ENCODE measurements around the gene HMX1.

HMX1 gene

DNA sequence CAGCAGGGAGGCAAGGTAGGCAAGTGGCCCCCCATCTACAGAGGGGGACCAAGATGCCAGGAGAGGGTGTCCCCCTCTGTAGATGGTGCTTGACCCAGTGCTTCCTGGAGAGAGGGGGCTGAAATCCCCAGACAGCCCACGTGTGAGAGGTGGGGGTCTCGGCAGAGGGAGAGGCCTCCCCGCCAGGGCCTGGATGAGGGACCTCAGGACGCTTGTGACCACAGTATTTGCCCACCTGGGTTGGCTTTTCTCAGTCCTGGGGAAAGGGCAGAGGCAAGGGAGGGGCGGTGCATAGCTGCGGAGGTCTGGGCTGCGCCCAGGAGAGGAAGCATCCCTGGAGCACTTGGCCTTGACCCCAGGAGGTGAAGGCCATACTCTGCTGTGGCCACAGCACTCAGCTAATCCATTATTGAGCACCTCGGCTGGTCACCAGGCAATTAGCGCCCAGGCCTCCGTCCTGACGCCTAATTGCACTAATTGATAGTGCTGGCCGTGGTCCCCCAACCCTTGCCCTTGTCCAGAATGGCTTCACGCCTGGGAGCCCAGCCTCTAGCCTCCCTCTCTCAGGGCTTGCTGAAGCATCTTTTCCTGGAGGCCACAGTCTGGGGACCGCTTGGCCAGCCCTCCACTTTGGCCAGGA, 30.7 kb downstream of the HMX1 start:
- DNase-seq (ENCODE audit: low spot score), result peak; percentile 36

DNA sequence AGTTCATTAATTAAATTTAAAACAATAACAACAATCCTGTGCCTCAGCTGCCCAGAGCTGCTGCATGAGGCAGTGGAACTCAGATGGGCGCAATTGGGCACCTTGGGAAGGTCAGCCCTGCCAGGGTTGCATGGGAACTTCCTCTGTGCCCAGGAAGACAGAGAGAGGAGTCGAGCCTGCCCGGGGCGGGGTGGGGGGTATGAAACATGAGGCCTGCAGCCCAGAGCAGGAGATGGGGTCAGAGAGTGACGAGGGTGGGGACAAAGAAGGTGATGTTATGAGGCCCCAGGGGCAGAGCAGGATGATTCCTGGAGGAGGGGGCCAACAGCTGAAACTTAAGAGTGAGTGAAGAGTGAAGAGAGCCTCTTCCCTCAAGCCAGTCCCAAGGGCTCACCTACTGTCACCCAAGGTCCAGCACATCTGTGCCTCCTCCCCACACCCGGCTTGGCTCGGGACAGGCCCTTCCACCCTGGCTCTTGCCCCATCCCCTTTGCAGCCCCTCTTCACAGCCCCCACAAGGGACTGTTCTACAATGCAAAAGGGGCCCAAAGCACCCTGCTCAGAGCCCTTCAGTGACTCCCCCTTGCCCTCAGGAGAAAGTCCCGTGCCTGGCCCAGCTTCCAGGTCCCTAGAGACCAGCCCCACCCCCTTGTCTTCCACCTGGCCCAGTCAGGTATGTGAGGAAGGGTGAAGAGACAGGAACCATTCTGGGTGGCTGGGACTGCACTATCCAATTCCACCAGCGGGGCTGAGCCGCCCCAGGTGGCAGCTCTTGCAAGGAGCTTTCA, 31.4 kb downstream of the HMX1 start:
- DNase-seq (ENCODE audit: low spot score), result peak; percentile 49

DNA sequence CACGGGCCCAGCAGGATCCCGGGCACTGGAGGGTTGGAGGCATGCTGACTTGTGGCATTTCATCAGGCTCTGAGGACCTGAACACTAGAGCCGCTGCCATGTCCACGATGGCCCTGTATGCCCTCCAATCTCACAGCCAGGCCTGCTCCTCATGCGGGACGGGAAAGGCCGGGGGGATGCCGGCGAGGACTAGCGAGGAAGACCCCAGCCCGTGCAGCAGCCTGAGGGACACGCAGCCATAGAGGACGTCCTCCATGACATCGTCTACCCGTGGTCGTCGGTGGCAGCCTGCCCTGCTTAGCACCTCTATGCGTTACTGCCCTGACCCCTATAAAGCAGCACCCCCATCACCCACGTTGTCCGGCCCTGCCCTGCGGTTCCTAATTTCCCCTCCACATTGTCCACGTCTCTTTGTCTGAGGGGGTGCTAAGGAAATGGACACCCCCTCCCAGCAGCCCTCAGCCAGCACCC, 32.6 kb downstream of the HMX1 start:
- DNase-seq (ENCODE audit: low spot score), result peak; percentile 41

DNA sequence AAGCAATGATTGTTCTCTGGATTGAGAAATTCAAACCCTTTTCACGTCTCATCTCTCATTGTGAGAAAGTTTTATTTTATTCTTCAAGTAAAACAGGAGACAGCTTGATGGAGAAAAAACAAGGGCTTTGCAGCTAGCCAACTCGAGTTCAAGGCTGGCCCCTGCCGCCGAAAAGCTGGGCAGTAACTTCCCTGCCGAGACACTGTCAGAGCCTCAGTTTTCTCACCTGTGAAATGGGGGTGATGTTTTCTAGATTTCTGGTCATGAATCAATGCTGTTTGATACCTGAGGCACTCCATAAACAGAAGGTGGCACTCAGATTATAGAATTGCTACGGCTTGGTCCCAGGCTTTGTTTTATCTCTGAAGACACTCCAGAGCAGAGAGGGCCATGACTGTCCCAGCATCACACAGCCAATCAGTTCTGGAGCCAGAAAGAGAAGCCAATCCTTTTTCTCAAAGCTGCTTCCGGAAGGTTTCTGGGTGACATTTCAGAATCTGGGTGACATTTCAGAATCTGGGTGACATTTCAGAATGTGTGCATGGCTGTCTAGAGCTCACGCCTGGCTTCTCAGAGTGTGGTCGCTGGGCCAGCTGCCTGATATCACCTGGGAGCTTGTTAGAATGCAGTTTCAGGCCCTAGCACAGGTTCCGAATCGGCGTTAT, 33.2 kb downstream of the HMX1 start:
- DNase-seq (ENCODE audit: low spot score), result peak; percentile 35

DNA sequence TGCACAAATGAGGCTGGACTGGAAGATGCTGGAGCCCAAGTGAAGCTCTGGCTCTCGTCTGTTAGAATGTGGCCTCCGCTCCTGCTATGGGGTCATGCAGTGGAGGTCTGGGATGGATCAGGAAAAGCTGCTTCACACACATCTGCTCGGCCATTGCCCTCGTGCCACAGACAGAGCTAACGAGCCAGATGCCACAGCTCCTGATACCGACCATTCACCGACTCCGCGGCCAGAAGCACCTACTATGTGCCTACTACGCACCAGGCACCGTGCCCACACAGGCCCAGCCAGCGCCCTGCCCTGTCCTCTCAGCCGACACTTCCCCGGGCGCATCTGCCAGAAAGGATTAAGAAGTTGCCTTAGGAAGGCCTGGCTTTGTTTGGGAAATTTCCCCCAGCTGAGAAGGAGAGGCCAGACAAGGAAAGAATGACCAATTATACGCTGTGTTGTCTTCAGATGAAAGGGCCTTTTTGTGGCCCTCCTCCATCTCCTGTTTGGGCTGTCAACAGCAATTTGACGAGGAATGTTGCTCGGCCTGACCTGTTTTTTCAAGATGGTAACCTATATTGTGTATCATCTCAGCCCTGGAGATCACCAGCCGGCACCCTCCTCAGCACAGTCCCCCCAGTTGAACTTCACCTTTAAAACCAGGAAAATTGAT, 34.3 kb downstream of the HMX1 start:
- DNase-seq (ENCODE audit: low spot score), result peak; percentile 79

DNA sequence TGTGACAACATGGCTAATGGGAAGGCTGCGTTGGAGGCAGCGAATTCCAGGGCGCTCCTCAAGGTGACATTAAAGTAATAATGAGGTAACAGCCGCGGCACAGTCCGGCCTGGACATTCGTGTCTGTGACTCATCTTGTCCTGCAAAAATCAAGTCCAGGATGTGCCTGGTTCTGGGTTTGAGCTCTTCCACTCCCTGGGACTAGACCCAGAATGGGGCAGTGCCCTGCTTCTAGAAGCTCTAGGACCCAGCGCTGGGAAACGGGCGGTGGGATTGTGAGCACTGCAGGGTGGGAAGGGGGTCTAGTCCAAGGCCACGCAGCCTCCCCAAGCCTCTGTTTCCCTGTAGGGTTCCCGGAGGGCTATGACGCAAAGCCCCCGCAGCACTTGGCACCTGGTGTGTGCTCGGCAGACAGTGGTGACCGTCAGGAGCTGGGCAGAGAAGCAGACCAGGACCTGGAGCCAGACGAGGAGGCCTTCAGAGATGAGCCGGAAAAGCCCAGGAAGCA, 34.9 kb downstream of the HMX1 start:
- no peak for DNase-seq (ENCODE audit: low spot score)

DNA sequence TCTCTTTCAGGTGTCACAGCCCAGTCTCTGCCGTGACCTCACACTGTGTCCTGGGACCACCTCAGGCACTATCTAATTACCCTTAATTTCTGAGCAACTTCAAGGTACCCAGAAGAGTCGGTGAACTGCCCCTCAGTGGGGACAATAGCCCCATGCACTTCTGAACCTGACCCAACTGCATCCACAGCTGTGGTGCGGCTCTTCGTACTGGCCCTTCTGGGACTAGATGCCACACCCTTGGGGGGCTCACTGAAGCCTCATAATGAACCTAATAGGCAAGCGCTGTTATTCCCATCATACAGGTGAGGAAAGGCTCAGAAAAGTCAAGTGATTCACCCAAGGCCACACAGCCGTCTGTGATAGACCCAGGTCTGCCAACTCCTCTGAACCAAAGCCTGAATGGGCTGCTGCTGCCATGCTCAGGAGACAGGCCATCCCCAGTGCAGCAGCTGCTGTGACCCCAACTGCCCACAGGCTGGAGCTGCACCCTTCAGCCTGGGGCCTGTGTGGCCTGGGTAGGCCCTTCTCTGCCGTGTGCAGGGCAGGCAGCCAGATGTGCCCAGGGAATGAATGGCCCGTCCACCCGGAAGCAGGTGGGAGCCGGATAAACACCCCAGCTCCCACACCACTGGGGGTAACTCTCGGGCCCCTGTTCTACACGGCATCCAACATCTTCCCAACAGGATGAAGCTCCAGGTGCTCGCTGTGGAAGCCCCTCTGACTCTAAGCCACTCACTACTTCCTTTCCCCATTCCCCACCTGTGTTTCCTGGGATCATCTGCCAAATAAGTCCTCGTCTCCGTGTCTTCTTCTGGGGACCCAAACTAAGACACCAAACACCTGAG, 35.9 kb downstream of the HMX1 start:
- peak; percentile 32 for DNase-seq (ENCODE audit: low spot score)

DNA sequence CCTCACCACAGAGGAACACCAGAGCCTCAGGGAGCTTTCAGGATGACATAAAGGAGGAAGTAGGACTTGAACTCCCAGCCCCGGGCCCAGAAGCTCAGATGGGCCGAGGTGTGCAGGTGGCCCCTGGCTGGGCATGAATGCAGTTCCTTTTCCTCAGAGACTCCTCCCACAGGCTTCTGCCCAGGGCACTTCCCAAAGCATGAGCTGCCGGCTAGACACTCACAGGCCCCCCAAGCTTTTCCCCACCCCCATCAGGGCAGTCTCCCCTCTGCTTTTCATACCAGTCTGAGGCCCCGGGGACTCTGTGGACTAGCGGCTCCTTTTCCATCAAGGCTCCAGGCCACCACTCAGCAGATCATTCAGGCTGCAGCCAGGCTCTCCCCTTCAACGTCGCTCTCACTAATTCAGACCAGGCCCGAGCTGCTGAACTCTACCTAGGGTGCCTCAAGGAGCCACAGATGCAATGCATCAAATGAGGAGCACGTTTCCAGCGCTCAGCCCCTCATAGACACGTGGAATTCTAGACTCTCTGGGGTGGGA, 36.9 kb downstream of the HMX1 start:
- peak; percentile 41 for DNase-seq (ENCODE audit: low spot score)

DNA sequence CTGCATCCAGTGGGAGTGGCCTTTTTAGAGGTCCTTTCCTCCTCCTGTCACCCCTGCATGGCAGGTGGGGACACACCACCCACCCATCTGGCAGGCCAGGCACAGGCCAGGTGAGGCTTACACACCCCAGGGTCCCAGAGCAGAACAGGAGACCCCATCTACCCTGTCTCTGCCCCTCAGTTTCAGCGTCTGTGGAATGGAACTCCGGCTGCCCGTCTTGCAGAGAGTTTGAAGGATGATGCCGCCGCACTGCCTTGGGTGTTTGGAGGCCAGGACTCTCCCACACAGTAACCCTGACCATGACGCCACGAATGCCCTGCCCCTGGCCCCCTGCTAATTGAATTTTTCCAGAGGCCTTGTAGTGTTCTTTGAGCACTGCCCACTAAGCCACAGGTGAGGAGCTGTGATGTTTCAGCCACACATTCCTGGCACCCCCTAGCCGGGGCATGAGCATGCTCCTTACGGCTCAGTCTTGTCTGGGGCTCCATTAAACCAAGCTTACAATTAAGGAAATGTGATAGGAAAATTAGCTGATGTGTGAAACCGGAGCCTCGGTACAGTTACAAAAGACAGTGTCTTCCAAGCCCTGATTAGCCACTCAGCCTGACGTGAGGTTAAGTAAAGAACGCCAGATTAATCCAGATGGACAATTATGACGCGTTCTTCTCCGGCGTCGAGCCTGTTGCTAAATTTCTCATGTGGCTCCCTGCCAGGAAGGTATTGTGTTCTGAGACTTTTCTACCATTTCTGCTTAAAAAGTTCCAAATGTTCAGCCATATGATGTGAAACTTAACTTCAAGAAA, 39.3 kb downstream of the HMX1 start:
- peak; percentile 36 for DNase-seq (ENCODE audit: low spot score)

DNA sequence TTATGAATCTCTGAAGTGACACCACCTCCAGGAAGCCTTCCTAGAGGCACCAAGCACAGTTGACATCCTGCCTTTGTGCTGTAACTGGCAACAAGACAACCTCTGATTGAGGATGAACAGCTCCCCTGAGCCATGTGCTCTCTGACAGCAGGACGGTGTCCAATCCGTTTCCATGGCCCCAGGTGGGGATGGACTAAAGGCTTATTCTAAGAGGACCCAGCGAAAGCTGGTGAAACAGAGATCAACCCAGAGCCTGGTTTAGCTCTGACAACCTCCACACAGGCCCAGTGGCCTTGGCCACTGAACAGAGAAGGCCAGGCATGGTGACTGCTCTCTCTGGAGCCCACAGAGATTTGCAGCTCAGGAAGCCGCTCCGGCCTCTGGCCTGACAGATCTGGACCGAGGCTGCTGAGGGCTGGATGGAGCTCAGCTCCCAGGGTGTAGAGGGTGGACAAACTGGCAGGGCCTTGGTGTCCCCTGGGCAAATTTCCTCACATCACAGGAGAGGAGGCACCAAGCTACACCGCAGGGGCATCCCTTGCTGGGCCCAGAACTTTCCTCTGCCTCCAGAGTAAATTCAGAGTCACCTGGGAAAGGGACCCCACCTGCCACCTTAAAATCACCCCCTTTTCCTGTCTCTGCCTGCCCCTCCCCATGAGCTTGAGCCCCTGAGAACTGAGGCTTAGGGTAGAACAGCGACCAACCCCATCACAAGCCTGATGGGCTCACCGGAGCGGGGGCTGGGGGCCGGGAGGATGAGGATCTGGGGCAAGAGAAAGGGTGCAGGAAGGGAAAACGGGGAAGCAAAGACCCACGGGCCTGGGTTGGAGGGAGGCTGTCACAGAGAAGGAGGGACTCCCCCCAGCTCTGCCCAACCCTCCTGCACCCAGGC, 40.2 kb downstream of the HMX1 start:
- DNase-seq (ENCODE audit: low spot score), result peak; percentile 25

DNA sequence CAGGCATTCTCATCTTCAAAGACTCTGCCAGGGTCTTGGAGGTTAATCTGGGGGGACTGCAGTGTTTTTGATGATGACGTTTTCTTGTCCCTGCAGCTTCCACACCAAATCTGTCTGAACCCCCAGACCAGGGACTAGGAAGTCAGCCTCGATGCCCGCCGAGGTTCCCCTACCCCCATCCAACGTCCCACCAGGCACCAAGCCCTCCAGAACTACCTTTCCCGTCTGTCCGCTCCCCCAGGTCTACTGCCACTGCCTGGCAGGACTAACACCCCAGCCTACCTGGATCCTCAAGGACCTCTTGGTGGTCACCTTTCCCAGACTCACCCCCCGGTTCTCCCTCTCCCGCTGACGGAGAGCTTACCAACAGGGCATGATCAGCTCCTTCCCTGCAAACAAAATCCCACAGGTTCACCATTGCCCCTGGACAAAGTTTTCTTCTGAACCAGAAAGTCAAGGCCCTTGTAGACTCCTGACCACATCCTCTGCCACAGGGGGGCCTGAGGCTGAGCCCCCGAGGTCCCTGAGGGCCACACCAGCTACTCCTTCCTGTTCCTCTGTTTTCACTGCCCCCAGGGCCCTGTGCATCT, 40.9 kb downstream of the HMX1 start:
- peak; percentile 30 for DNase-seq (ENCODE audit: low spot score)

DNA sequence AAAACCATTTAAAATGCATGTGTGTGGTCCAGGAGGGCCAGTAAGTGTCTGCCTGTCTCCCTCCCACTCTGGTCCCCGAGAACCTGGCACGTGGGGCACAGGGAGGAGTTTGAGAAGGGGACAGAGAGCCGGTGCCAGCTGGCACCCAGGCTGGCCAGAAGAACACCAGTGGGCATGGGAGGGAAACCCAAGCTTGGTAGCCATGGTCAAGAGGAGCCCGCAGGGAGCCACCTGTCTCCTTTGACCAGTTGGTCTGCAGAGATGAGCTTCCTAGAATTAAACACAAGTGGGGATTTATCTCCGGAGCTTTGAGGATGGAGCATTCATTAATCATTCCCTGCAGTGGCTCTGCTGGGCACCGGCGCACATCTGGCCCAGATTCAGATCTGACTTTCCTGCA, 41.6 kb downstream of the HMX1 start:
- peak; percentile 28 for DNase-seq (ENCODE audit: low spot score)

DNA sequence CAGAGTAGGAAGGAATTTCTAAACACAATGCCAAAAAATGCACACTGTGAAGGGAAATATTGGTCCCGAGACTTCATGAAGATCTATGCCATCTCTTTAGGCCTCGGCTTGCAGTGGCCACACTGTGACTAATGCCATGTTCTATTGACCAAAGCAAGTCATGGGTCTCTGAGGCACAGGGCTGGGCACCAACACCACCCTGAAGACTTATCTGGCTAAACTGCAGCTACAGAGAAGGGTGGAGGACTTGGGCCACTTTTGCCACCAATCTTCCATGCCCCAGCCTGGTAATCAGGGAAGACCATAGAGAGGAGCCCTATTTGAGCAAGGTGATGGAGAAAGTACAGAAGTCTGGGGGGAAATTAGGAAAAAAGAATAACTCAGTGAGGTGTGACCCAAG, 42.1 kb downstream of the HMX1 start:
- DNase-seq (ENCODE audit: low spot score), result peak; percentile 3

DNA sequence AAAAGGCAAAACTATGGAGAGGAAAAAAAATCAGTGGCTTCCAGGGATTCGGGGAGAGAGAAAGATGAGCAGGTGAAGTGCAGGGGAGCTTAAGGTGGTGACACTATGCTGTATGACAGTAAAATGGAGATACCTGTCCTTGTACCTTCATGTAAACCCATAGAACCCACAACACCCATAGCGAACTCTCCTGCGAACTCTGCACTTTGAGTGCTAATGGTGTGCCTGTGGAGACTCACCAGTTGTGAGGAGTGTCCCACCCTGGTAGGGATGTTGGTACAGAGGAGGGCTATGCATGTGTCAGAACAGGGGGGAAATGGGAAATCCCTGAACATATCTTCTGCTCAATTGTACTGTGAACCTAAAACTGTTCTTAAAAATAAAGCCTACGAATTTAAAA, 42.8 kb downstream of the HMX1 start:
- peak; percentile 6 for DNase-seq (ENCODE audit: low spot score)

DNA sequence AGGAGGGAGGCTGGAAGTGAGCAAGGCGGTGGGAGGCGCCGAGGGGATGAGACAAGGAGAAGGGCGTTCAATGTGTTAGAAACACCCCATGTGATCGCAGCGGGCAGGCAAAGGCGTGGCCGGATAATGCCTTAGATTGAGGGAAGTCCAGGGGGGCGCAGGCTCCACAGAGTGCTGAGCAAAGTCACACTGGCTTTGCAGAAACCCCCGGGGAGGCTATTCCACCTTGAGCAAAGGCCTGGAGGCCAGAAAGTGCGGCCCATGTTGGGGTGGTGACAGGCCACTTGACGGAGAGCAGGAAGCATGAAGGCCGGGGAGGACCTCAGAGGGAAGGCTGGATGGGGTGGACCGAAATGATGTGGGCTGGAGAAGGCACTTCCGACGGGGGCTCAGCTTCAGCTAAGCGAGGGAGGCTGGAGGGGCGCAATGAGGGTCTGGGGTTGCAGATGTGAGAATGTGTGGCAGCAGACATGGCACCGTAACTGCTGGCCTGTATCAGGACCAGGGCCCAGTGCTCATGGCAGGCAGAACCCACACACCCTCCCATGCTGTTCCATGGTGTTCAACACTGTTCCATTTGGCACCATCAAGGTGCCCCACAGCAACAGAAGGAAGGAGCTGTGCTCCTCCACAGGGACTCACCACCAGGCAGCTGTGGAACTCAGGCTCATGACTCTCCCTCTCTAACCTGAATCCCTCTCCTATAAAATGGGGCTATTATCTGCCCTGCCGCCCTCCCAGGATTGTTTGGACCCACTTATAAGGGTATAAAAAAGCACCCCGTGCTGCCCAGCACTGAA, 50.3 kb downstream of the HMX1 start:
- DNase-seq (ENCODE audit: low spot score), result peak; percentile 40

DNA sequence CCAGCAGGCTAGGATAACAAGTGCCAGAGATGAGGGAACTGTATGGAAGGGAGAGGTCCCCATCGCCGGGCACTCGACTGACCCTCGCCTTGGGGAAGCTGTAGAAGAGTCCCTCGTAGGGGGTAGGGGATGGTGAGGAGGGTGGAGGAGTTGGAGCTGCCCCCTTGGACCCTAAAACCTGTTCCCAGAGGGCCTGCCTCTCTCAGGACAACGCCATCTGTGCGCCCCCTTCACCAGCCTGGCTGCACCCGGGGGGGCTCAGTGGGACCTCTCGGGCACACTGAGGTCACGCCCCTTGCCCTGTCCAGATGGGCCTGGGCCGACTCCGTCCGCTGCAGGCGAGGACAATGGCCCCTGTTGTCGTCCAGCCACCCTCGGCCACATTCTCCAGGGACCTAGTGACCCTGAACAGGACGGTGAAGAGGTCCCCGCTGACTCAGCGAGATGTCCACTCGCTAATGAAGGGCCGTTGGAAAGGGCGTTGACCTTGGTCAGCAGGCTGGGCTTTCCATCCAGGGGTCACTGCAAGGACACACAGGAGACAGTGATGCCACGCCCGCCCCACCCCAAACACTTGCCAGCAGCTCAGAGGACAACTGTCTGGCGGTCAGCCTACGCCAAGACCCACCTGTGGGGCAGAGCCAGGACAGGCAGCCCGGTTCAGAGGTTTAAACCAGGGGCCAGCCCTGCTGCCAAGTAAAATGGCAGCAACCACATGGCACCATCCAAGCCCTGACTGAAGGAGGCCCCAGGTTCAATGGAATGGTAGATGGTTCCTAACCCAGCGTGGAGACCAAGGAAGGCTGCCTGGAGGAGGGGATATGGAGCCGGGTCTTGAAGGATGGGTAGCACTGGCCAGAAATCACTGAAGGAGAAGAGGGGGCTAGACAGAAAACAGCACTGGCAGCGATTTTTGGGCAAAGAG, 51.2 kb downstream of the HMX1 start:
- peak; percentile 41 for DNase-seq (ENCODE audit: low spot score)

Measured in ecto neural progenitor cell (in vitro differentiated cells).